LNCaP clone FGC (cell line): ENCODE results near the gene BCL2L1.
A peak's percentile ranks its signal among the peaks of the same experiment; 100 is the strongest.

Source experiments
- DNase-seq: peaks from one replicate; pipeline ENCODE4 v3.0.0-alpha.2; 2011; ENCODE audit warnings: low read depth
- H3K4me3 ChIP-seq: 2 replicates; pipeline ENCODE4 v1.5.1; 2011; ENCODE audit warnings: mild to moderate bottlenecking, low read depth, low read length, control low read depth
- CTCF ChIP-seq: IDR thresholded peaks from 2 replicates; pipeline ENCODE4 v1.5.1; 2012; ENCODE audit warnings: mild to moderate bottlenecking; ENCODE audit not compliant: control insufficient read depth, insufficient read depth; ENCODE audit errors: extremely low read depth

BCL2L1 gene

GRCh38 chr20:31676609-31676989, 46.1 kb downstream of the BCL2L1 start:
- no peak overlapping the region for H3K4me3 ChIP-seq
- no peak for DNase-seq
- no peak for TF ChIP-seq CTCF

- H3K4me3 ChIP-seq, result no peak overlapping the region
- no peak for TF ChIP-seq CTCF
- DNase-seq, result no peak
These were observed 46.6 kb downstream of the BCL2L1 start for GRCh38 chr20:31675828-31676608.

DNA sequence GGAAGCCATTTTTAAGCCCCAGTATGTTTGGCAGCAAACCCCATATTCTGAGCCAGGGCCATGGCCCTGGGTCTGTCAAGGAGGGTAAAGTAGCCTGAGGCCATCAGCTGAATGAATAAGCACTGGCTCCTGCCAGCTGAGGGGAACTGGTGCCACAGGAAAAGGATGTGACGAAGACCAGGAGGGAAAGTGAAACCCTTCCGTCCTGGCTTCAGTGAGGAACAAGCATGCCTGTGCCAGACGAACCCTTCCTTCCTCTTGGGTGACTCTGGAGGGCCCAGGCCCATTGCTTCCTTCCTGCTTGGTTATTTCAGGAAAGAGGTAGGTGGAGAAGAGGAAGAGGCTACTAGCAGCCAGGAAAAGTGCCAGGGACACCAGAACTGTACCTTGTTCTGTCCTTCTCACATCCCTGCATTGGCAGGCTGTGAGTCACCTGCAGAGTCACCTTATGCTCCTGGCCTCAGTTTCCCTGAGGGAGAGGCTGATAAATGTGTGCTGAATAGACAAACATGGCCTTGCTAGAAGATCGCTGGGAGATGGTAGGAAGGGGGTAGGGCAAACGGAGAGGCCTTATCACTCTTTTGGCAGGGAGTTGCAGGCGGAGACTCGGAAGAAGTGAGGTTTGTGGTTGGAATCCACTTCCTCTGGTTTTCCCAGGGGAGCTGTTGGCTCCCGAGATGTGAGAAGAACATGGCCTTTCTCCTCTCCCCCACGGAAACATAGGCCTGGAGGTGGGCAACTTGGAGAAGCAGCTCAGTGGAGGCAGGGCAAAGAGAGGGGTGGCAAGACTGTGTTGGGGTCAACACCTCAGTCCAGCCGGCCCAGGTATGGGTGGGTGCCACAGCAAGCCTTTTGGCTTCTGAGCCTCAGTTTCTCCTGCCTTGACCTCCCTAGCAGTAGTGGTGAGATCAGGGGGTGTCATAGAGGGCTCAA, 47.5 kb downstream of the BCL2L1 start:
- no peak overlapping the region for H3K4me3 ChIP-seq
- peak; percentile 21 for DNase-seq
- TF ChIP-seq CTCF, result no peak

- DNase-seq, result no peak
- no peak for TF ChIP-seq CTCF
- H3K4me3 ChIP-seq, result no peak overlapping the region
These were observed 48.7 kb downstream of the BCL2L1 start for GRCh38 chr20:31673943-31674463.

GRCh38 chr20:31673435-31673834, 49.2 kb downstream of the BCL2L1 start:
- no peak overlapping the region for H3K4me3 ChIP-seq
- TF ChIP-seq CTCF, result no peak
- no peak for DNase-seq

DNA sequence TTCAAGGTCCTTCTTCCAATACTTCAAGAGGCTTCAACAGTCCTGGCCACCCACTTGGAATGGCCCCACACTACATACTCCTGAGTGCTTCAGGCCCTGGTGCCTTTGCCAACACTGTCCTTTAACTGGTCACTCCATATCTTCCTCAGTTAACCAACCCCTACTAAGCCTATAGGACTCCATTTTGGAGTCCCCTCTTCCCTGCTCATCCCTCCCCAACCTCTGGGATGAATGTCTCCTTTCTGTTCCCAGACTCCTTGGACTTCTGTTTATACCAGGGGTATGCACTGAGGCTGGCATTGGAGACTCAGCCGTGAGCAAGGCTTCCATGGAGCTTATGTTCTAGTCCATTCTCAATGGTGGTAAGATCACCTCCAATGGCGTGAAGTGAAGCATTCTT, 51.3 kb downstream of the BCL2L1 start:
- DNase-seq, result no peak
- no peak for TF ChIP-seq CTCF

More for the DNA sequence above, 51.3 kb downstream of the BCL2L1 start:
- no peak overlapping the region for H3K4me3 ChIP-seq
